Dedifferentiated amniotic fluid mesenchymal stem cell (primary cell): ENCODE measurements around the gene PCDHA12.
"Not testable (repeated sequence)": the region's sequence is repeated elsewhere in the genome, so short reads cannot be mapped to it uniquely, and the experiment has no call there.

Experiments
- DNase-seq: peaks from one replicate; pipeline ENCODE4 v3.0.0-alpha.2; 2016; ENCODE audit errors: extremely low spot score

PCDHA12 gene

GRCh38 chr5:140875085-140876065 is at the start of gene PCDHA12:
Gene PCDHA12, plus strand, starts transcription at chr5:140875308. Its CDS starts 165 bp downstream, at chr5:140875473.
- DNase-seq = no peak

- no peak for DNase-seq
These were observed 47.3 kb upstream of the PCDHA12 start, which contains the start of gene PCDHA6 for GRCh38 chr5:140827704-140828361. Gene PCDHA6, plus strand, starts transcription at chr5:140827960. Its CDS starts 132 bp downstream, at chr5:140828092.

- DNase-seq = no peak
These were observed 46.8 kb upstream of the PCDHA12 start for GRCh38 chr5:140828362-140828737.

DNA sequence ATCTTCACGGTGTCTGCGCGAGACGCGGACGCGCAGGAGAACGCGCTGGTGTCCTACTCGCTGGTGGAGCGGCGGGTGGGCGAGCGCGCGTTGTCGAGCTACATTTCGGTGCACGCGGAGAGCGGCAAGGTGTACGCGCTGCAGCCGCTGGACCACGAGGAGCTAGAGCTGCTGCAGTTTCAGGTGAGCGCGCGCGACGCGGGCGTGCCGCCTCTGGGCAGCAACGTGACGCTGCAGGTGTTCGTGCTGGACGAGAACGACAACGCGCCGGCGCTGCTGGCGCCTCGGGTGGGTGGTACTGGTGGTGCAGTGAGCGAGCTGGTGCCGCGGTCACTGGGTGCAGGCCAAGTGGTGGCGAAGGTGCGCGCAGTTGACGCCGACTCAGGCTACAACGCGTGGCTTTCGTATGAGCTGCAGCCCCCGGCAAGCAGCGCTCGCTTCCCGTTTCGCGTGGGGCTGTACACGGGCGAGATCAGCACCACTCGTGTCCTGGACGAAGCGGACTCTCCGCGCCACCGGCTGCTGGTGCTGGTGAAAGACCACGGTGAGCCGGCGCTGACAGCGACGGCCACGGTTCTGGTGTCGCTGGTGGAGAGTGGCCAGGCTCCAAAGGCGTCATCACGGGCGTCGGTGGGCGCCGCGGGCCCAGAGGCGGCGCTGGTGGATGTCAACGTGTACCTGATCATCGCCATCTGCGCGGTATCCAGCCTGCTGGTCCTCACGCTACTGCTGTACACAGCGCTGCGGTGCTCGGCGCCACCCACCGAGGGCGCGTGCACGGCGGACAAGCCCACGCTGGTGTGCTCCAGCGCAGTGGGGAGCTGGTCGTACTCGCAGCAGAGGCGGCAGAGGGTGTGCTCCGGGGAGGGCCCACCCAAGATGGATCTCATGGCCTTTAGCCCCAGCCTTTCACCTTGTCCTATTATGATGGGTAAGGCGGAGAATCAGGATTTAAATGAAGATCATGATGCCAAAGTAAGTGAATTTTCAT is 45.3 kb upstream of the PCDHA12 start:
- not testable (repeated sequence) for DNase-seq

- peak; percentile 17 for DNase-seq
These were observed 41.1 kb upstream of the PCDHA12 start, which contains the start of gene PCDHA7 for GRCh38 chr5:140833993-140834392. Gene PCDHA7, plus strand, starts transcription at chr5:140834269. Its CDS starts 115 bp downstream, at chr5:140834384.

DNA sequence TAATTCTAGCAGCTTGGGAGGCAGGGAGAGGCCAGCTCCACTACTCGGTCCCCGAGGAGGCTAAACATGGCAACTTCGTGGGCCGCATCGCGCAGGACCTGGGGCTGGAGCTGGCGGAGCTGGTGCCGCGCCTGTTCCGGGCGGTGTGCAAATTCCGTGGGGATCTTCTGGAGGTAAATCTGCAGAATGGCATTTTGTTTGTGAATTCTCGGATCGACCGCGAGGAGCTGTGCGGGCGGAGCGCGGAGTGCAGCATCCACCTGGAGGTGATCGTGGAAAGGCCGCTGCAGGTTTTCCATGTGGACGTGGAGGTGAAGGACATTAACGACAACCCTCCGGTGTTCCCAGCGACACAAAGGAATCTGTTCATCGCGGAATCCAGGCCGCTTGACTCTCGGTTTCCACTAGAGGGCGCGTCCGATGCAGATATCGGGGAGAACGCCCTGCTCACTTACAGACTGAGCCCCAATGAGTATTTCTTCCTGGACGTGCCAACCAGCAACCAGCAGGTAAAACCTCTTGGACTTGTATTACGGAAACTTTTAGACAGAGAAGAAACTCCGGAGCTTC is 40.6 kb upstream of the PCDHA12 start:
- DNase-seq = not testable (repeated sequence)

DNA sequence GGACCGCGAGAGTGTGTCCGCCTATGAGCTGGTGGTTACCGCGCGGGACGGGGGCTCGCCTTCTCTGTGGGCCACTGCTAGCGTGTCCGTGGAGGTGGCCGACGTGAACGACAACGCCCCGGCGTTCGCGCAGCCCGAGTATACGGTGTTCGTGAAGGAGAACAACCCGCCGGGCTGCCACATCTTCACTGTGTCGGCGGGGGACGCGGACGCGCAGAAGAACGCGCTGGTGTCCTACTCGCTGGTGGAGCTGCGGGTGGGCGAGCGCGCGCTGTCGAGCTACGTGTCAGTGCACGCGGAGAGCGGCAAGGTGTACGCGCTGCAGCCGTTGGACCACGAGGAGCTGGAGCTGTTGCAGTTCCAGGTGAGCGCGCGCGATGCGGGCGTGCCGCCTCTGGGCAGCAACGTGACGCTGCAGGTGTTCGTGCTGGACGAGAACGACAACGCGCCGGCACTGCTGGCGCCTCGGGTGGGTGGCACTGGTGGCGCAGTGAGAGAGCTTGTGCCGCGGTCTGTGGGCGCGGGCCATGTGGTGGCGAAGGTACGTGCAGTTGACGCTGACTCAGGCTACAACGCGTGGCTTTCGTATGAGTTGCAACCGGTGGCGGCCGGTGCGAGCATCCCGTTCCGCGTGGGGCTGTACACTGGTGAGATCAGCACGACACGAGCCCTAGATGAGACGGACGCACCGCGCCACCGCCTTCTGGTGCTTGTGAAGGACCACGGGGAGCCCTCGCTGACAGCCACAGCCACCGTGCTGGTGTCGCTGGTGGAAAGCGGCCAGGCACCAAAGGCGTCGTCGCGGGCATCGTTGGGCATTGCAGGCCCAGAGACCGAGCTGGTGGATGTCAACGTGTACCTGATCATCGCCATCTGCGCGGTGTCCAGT is 39.2 kb upstream of the PCDHA12 start:
- no peak for DNase-seq

DNA sequence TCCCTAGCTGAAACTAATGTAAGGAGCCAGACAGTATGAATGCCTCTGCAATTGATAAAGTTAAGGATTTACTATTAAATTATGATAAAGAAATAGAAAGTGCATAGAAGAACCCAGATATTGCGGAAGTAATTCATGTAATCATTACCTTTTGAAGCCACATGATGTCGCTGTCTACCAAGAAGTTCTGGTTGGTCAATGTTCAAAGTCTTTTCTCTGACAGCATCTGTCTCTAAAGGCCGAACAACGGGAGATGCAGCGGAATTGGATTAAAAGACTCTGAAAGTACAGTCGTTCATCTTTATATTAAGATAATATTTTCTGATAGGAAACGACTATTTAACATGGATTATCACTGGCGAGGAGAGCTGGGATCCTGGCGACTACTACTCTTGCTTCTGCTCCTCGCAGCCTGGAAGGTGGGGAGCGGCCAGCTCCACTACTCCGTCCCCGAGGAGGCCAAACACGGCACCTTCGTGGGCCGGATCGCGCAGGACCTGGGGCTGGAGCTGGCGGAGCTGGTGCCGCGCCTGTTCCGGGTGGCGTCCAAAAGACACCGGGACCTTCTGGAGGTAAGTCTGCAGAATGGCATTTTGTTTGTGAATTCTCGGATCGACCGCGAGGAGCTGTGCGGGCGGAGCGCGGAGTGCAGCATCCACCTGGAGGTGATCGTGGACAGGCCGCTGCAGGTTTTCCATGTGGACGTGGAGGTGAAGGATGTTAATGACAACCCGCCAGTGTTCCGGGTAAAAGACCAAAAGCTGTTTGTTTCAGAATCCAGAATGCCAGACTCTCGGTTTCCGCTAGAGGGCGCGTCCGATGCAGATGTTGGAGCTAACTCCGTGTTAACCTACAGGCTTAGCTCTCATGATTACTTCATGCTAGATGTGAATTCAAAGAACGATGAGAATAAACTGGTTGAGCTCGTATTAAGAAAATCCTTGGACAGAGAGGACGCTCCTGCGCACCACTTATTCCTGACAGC is 33.8 kb upstream of the PCDHA12 start, which contains the start of gene PCDHA8:
Gene PCDHA8 (plus strand): TSS at position 210 of the 985 bp plus-strand sequence. CDS start 135 bp downstream, at position 345.
- no peak for DNase-seq

GRCh38 chr5:140842798-140843733 is 32.0 kb upstream of the PCDHA12 start:
- DNase-seq = no peak

GRCh38 chr5:140848139-140849102 is 26.7 kb upstream of the PCDHA12 start, which contains the start of gene PCDHA9:
Gene PCDHA9, plus strand, starts transcription at chr5:140848382. Its CDS starts 114 bp downstream, at chr5:140848496.
- not testable (repeated sequence) for DNase-seq

GRCh38 chr5:140849831-140850634 is 25.1 kb upstream of the PCDHA12 start:
- not testable (repeated sequence) for DNase-seq

DNA sequence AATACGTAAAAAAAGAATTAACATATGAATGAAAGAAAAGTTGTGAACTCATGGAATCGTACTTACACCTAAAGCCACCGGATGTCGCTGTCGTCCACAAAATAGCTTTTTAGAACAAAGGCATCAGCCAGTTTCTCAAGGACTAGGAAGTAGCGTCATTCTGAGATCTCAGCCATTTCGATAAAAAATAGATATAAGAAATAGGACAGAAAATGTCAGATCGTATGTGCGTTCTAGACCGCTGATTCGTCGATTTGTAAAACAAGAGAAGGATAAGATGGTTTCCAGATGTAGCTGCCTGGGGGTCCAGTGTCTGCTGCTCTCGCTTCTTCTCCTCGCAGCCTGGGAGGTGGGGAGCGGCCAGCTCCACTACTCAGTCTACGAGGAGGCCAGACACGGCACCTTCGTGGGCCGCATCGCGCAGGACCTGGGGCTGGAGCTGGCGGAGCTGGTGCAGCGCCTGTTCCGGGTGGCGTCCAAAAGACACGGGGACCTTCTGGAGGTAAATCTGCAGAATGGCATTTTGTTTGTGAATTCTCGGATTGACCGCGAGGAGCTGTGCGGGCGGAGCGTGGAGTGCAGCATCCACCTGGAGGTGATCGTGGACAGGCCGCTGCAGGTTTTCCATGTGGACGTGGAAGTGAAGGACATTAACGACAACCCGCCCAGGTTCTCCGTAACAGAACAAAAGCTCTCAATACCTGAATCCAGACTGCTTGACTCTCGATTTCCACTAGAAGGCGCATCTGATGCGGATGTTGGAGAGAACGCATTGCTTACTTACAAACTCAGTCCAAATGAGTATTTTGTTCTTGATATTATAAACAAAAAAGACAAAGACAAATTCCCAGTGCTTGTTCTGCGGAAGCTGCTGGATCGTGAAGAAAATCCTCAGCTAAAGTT is 19.1 kb upstream of the PCDHA12 start, which contains the start of gene PCDHA10:
Gene PCDHA10 (plus strand): TSS at position 126 of the 903 bp plus-strand sequence. CDS start 152 bp downstream, at position 278.
- no peak for DNase-seq

GRCh38 chr5:140857177-140857986 is 17.7 kb upstream of the PCDHA12 start:
- no peak for DNase-seq
